ENCODE results near the gene RHOBTB3.

GRCh38 chr5:95738834-95739233 lies 7.7 kb downstream of the RHOBTB3 start:
- TF ChIP-seq, protein P1, sequence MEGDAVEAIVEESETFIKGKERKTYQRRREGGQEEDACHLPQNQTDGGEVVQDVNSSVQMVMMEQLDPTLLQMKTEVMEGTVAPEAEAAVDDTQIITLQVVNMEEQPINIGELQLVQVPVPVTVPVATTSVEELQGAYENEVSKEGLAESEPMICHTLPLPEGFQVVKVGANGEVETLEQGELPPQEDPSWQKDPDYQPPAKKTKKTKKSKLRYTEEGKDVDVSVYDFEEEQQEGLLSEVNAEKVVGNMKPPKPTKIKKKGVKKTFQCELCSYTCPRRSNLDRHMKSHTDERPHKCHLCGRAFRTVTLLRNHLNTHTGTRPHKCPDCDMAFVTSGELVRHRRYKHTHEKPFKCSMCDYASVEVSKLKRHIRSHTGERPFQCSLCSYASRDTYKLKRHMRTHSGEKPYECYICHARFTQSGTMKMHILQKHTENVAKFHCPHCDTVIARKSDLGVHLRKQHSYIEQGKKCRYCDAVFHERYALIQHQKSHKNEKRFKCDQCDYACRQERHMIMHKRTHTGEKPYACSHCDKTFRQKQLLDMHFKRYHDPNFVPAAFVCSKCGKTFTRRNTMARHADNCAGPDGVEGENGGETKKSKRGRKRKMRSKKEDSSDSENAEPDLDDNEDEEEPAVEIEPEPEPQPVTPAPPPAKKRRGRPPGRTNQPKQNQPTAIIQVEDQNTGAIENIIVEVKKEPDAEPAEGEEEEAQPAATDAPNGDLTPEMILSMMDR (IDR thresholded peaks at IDR 0.05) = no peak
- no peak for TF ChIP-seq POLR2A (IDR thresholded peaks at IDR 0.05)

Data from uterus (tissue), 2 donors.